ENCODE data around the gene TMEM150C.
A peak's percentile ranks its signal among the peaks of the same experiment; 100 is the strongest.

TMEM150C gene
- 0 to 0.11 (median 0) reads per million in 18 experiments for total RNA-seq

- peak in 1 of 2 donors; percentile 21 for DNase-seq
Observed at GRCh38 chr4:82561786-82562563, at the start of gene TMEM150C. Gene TMEM150C (minus strand): TSS chr4:82561988. CDS start chr4:82504657, 57,331 bp downstream.

GRCh38 chr4:82611527-82611926 lies 49.7 kb upstream of the TMEM150C start:
- DNase-seq: no peak

GRCh38 chr4:82610041-82610440 lies 48.3 kb upstream of the TMEM150C start:
- peak; percentile 12 to 64 for DNase-seq

GRCh38 chr4:82606622-82607021 lies 44.8 kb upstream of the TMEM150C start:
- DNase-seq: no peak

GRCh38 chr4:82604522-82604921 lies 42.7 kb upstream of the TMEM150C start:
- no peak for DNase-seq

- no peak for DNase-seq
Observed at GRCh38 chr4:82601242-82602015, 39.6 kb upstream of the TMEM150C start.

- DNase-seq: no peak
Observed at GRCh38 chr4:82599336-82599735, 37.5 kb upstream of the TMEM150C start.

- no peak for DNase-seq
Observed at GRCh38 chr4:82594456-82594855, 32.7 kb upstream of the TMEM150C start.

- DNase-seq: no peak
Observed at GRCh38 chr4:82593411-82593810, 31.6 kb upstream of the TMEM150C start.

GRCh38 chr4:82592639-82593038 lies 30.9 kb upstream of the TMEM150C start:
- no peak for DNase-seq

GRCh38 chr4:82591592-82591991 lies 29.8 kb upstream of the TMEM150C start:
- no peak for DNase-seq

- no peak for DNase-seq
Observed at GRCh38 chr4:82589756-82590155, 28.0 kb upstream of the TMEM150C start.

GRCh38 chr4:82588771-82589270 lies 27.0 kb upstream of the TMEM150C start:
- no peak for DNase-seq

GRCh38 chr4:82587826-82588540 lies 26.2 kb upstream of the TMEM150C start:
- DNase-seq: no peak

- DNase-seq: no peak
Observed at GRCh38 chr4:82585690-82586435, 24.1 kb upstream of the TMEM150C start.

GRCh38 chr4:82584931-82585330 lies 23.1 kb upstream of the TMEM150C start:
- no peak for DNase-seq

GRCh38 chr4:82583897-82584587 lies 22.3 kb upstream of the TMEM150C start:
- DNase-seq: no peak

- DNase-seq: no peak
Observed at GRCh38 chr4:82579932-82580331, 18.1 kb upstream of the TMEM150C start.

GRCh38 chr4:82578935-82579334 lies 17.1 kb upstream of the TMEM150C start:
- DNase-seq: no peak

GRCh38 chr4:82577451-82577850 lies 15.7 kb upstream of the TMEM150C start:
- DNase-seq: no peak

GRCh38 chr4:82569727-82570126 lies 7.9 kb upstream of the TMEM150C start:
- no peak for DNase-seq

- no peak for DNase-seq
Observed at GRCh38 chr4:82569076-82569475, 7.3 kb upstream of the TMEM150C start.
